Measurements from ENCODE around the gene PSMC5.

PSMC5 gene

GRCh38 chr17:63822537-63822936 is 4.7 kb upstream of the PSMC5 start:
- Histone ChIP-seq H3K4me1 (ENCODE audit: insufficient read depth, low read length) (peaks cover 20% of the 10 kb centered on the region), H4K20me1 (ENCODE audit: insufficient read depth, low read length) (peaks cover 33% of the 10 kb centered on the region), H3K9me3 (ENCODE audit: insufficient read depth, low read length, severe bottlenecking) (no peaks in the 10 kb centered on the region), H3K36me3 (ENCODE audit: insufficient read depth, low read length) (peaks cover 81% of the 10 kb centered on the region), H3K27me3 (ENCODE audit: insufficient read depth, low read length, poor library complexity) (no peaks in the 10 kb centered on the region), H3K9ac (ENCODE audit: low read depth, low read length) (no peak overlapping the region), H3K4me3 (ENCODE audit: low read depth in 1 of 2, low read length in 2 of 2) (no peak overlapping the region), H2AFZ (ENCODE audit: low read depth, low read length) (no peak overlapping the region), H3K4me2 (ENCODE audit: insufficient read depth, low read length) (no peak overlapping the region), H3K79me2 (ENCODE audit: insufficient read depth, low read length) (peaks cover 36% of the 10 kb centered on the region), H3K27ac (ENCODE audit: low read length) (no peak overlapping the region)
- TF ChIP-seq, protein P1, sequence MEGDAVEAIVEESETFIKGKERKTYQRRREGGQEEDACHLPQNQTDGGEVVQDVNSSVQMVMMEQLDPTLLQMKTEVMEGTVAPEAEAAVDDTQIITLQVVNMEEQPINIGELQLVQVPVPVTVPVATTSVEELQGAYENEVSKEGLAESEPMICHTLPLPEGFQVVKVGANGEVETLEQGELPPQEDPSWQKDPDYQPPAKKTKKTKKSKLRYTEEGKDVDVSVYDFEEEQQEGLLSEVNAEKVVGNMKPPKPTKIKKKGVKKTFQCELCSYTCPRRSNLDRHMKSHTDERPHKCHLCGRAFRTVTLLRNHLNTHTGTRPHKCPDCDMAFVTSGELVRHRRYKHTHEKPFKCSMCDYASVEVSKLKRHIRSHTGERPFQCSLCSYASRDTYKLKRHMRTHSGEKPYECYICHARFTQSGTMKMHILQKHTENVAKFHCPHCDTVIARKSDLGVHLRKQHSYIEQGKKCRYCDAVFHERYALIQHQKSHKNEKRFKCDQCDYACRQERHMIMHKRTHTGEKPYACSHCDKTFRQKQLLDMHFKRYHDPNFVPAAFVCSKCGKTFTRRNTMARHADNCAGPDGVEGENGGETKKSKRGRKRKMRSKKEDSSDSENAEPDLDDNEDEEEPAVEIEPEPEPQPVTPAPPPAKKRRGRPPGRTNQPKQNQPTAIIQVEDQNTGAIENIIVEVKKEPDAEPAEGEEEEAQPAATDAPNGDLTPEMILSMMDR (IDR thresholded peaks at IDR 0.05; ENCODE audit: borderline replicate concordance, extremely low read depth, low read length, poor library complexity, severe bottlenecking): no peak
- TF ChIP-seq EZH2 (IDR thresholded peaks at IDR 0.05; ENCODE audit: borderline replicate concordance, low read depth, low read length, severe bottlenecking): no peak
- ATAC-seq (ENCODE audit: insufficient read depth, low read depth) (no peak), DNase-seq (no peak)

GRCh38 chr17:63823659-63824331 is 3.4 kb upstream of the PSMC5 start:
- TF ChIP-seq, protein P1 (IDR thresholded peaks at IDR 0.05; ENCODE audit: borderline replicate concordance, extremely low read depth, low read length, poor library complexity, severe bottlenecking): no peak
- TF ChIP-seq EZH2 (IDR thresholded peaks at IDR 0.05; ENCODE audit: borderline replicate concordance, low read depth, low read length, severe bottlenecking): no peak
- H3K27me3 ChIP-seq (ENCODE audit: insufficient read depth, low read length, poor library complexity): no peaks in the 10 kb centered on the region
- no peak overlapping the region for H2AFZ ChIP-seq (ENCODE audit: low read depth, low read length)
- H3K4me2 ChIP-seq (ENCODE audit: insufficient read depth, low read length): no peak overlapping the region
- H3K27ac ChIP-seq (ENCODE audit: low read length): no peak overlapping the region
- peaks cover 73% of the 10 kb centered on the region for H3K36me3 ChIP-seq (ENCODE audit: insufficient read depth, low read length)
- DNase-seq (no peak), ATAC-seq (ENCODE audit: insufficient read depth, low read depth) (no peak)
- no peaks in the 10 kb centered on the region for H3K9me3 ChIP-seq (ENCODE audit: insufficient read depth, low read length, severe bottlenecking)
- H3K4me3 ChIP-seq (ENCODE audit: low read depth in 1 of 2, low read length in 2 of 2): no peak overlapping the region
- peaks cover 29% of the 10 kb centered on the region for H4K20me1 ChIP-seq (ENCODE audit: insufficient read depth, low read length)
- H3K79me2 ChIP-seq (ENCODE audit: insufficient read depth, low read length): peaks cover 49% of the 10 kb centered on the region
- H3K4me1 ChIP-seq (ENCODE audit: insufficient read depth, low read length): peaks cover 29% of the 10 kb centered on the region
- H3K9ac ChIP-seq (ENCODE audit: low read depth, low read length): no peak overlapping the region

DNA sequence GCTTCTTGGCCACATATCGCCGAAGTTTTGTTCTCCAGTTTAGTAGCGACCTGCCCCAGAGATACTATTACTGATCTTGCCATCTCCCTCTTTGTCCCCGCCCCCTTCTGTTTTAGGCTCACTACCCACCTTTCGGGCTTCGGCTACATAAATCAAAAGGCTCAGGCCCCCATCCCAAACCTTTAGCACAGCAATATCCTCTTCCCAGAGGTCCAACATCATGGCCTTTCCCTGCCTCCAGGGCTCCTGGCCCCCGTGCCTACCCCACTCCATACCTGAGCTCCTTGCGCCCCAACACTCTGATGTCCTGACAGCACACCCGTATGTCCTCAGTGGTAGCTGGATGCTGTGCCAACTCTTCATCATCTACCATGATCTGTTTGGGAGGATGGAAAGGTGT is 2.9 kb upstream of the PSMC5 start:
- Histone ChIP-seq H3K9me3 (ENCODE audit: insufficient read depth, low read length, severe bottlenecking) (no peaks in the 10 kb centered on the region), H3K79me2 (ENCODE audit: insufficient read depth, low read length) (peaks cover 54% of the 10 kb centered on the region), H2AFZ (ENCODE audit: low read depth, low read length) (no peak overlapping the region), H3K4me2 (ENCODE audit: insufficient read depth, low read length) (0 out of 2 replicates have a peak overlapping the region, but pooled peaks have one; percentile 84), H3K4me3 (ENCODE audit: low read depth in 1 of 2, low read length in 2 of 2) (no peak overlapping the region), H4K20me1 (ENCODE audit: insufficient read depth, low read length) (peaks cover 27% of the 10 kb centered on the region), H3K4me1 (ENCODE audit: insufficient read depth, low read length) (peaks cover 34% of the 10 kb centered on the region), H3K9ac (ENCODE audit: low read depth, low read length) (no peak overlapping the region), H3K36me3 (ENCODE audit: insufficient read depth, low read length) (peaks cover 73% of the 10 kb centered on the region), H3K27me3 (ENCODE audit: insufficient read depth, low read length, poor library complexity) (no peaks in the 10 kb centered on the region), H3K27ac (ENCODE audit: low read length) (no peak overlapping the region)
- TF ChIP-seq, protein P1 (IDR thresholded peaks at IDR 0.05; ENCODE audit: borderline replicate concordance, extremely low read depth, low read length, poor library complexity, severe bottlenecking): no peak
- TF ChIP-seq EZH2 (IDR thresholded peaks at IDR 0.05; ENCODE audit: borderline replicate concordance, low read depth, low read length, severe bottlenecking): no peak
- DNase-seq (no peak), ATAC-seq (ENCODE audit: insufficient read depth, low read depth) (no peak)

Data from DND-41 (cell line).